ENCODE data around the gene MAP3K20. TPM values are rescaled to one million over a fixed set of nuclear protein-coding genes. Genes with fewer than 3 reads are reported as not detected.
"Not testable (repeated sequence)": the region's sequence is repeated elsewhere in the genome, so short reads cannot be mapped to it uniquely, and the experiment has no call there.

MAP3K20 gene
- polyA plus RNA-seq, 1 of the 3 experiments (the other 2 are of a cell fraction) = 8.5 TPM

GRCh38 chr2:173034143-173034542 lies 41.5 kb upstream of the MAP3K20 start (continued):
- TF ChIP-seq CTCF (IDR thresholded peaks at IDR 0.05) = no peak
- TF ChIP-seq USF2 (IDR thresholded peaks at IDR 0.05; ENCODE audit: borderline replicate concordance, low read depth, low read length) = no peak
- no peak for TF ChIP-seq RFX5 (IDR thresholded peaks at IDR 0.05; ENCODE audit: low read length)
- TF ChIP-seq RXRA (IDR thresholded peaks at IDR 0.05; ENCODE audit: borderline replicate concordance, low read depth) = no peak
- TF ChIP-seq JUND (IDR thresholded peaks at IDR 0.05) = no peak

- CTCF ChIA-PET = interaction anchor here (1.2 to 1.8 kb wide), 3 partner anchors 10 to 223 kb away, joined by 3 to 8 read pairs (median 3); no protein-coding TSS in a partner anchor
- WGBS (ENCODE audit: low lambda C conversion rate) = 91% methylated on average over 12 of the region's 12 CpGs
- Histone ChIP-seq H3K9ac (no peak overlapping the region), H2AFZ (ENCODE audit: low read depth) (no peak overlapping the region), H3F3A (replicated peaks; ENCODE audit: insufficient read depth) (no peaks in the 10 kb centered on the region), H3K27ac (ENCODE audit: low read depth in 2 of 2, low read length in 1 of 2) (no peak overlapping the region), H3K79me2 (ENCODE audit: insufficient read depth) (no peaks in the 10 kb centered on the region), H3K4me1 (ENCODE audit: control insufficient read depth in 1 of 2, insufficient read depth in 2 of 2, low read depth in 1 of 2, low read length in 1 of 2) (peaks cover 0 to 2% of the 10 kb centered on the region in 2 experiments; a peak in 2 of 4 replicates), H3K9me2 (no peaks in the 10 kb centered on the region), H3K9me3 (no peaks in the 10 kb centered on the region), H3K36me3 (replicated peaks in 1 of 2; ENCODE audit: control insufficient read depth in 1 of 2, insufficient read depth in 2 of 2, low read length in 1 of 2) (no peaks in the 10 kb centered on the region), H3K4me2 (no peak overlapping the region), H3K27me3 (ENCODE audit: insufficient read depth) (no peaks in the 10 kb centered on the region), H3K4me3 (ENCODE audit: low read depth in 2 of 2, low read length in 1 of 2) (no peak overlapping the region), H4K20me1 (ENCODE audit: insufficient read depth) (no peaks in the 10 kb centered on the region)
- POLR2A ChIA-PET = no interaction called here
- DNase-seq = no peak
- no peak for TF ChIP-seq SIN3A (IDR thresholded peaks at IDR 0.05; ENCODE audit: borderline replicate concordance, low read depth, low read length)
- TF ChIP-seq CHD2 (IDR thresholded peaks at IDR 0.05; ENCODE audit: low read length, partially characterized antibody) = no peak
- TF ChIP-seq NRF1 (IDR thresholded peaks at IDR 0.05; ENCODE audit: low read depth, low read length) = no peak
- no peak for TF ChIP-seq GATA2 (CRISPR knock-in tag; IDR thresholded peaks at IDR 0.05)
- no peak for TF ChIP-seq YY1 (IDR thresholded peaks at IDR 0.05; ENCODE audit: low read depth)
- no peak for TF ChIP-seq ELF1 (IDR thresholded peaks at IDR 0.05)
- TF ChIP-seq REST (IDR thresholded peaks at IDR 0.05; ENCODE audit: low read depth, low read length) = no peak
- TF ChIP-seq TEAD4 (IDR thresholded peaks at IDR 0.05; ENCODE audit: borderline replicate concordance, insufficient read depth) = no peak
- TF ChIP-seq RAD21 (IDR thresholded peaks at IDR 0.05; ENCODE audit: low read length) = no peak
- TF ChIP-seq RFX5 (IDR thresholded peaks at IDR 0.05; ENCODE audit: low read length) = no peak
- TF ChIP-seq IRF3 (IDR thresholded peaks at IDR 0.05; ENCODE audit: low read depth, low read length) = no peak
- no peak for TF ChIP-seq POLR2AphosphoS5 (IDR thresholded peaks at IDR 0.05; ENCODE audit: low read depth, low read length)
- no peak for TF ChIP-seq GABPA (IDR thresholded peaks at IDR 0.05; ENCODE audit: low read depth)
- no peak for TF ChIP-seq FOXM1 (IDR thresholded peaks at IDR 0.05; ENCODE audit: low read depth)
- no peak for TF ChIP-seq RXRA (IDR thresholded peaks at IDR 0.05; ENCODE audit: borderline replicate concordance, low read depth)
Measured at GRCh38 chr2:173037245-173038120, 38.2 kb upstream of the MAP3K20 start.

GRCh38 chr2:173038257-173038656 lies 37.4 kb upstream of the MAP3K20 start:
- 81% methylated on average over 2 of the region's 2 CpGs for WGBS (ENCODE audit: low lambda C conversion rate)
- H3K27ac ChIP-seq (ENCODE audit: low read depth in 2 of 2, low read length in 1 of 2) = not testable (repeated sequence)

More at GRCh38 chr2:173038257-173038656, 37.4 kb upstream of the MAP3K20 start:
- CTCF ChIA-PET = interaction anchor here (1.2 kb wide), 1 partner anchor 224 kb away, joined by 3 read pairs; no protein-coding TSS in a partner anchor
- DNase-seq; POLR2A ChIA-PET; H3K4me1 ChIP-seq (ENCODE audit: control insufficient read depth in 1 of 2, insufficient read depth in 2 of 2, low read depth in 1 of 2, low read length in 1 of 2); H3K9me2 ChIP-seq; H3K9ac ChIP-seq; H4K20me1 ChIP-seq (ENCODE audit: insufficient read depth); H3K4me3 ChIP-seq (ENCODE audit: low read depth in 2 of 2, low read length in 1 of 2); H3K4me2 ChIP-seq; H3K79me2 ChIP-seq (ENCODE audit: insufficient read depth); H3F3A ChIP-seq (replicated peaks; ENCODE audit: insufficient read depth); H2AFZ ChIP-seq (ENCODE audit: low read depth); H3K9me3 ChIP-seq; H3K36me3 ChIP-seq (replicated peaks in 1 of 2; ENCODE audit: control insufficient read depth in 1 of 2, insufficient read depth in 2 of 2, low read length in 1 of 2); H3K27me3 ChIP-seq (ENCODE audit: insufficient read depth): not testable (repeated sequence)

Data from SK-N-SH (cell line).